ENCODE data around the gene IFNA17.

- TF ChIP-seq POLR2AphosphoS5 (IDR thresholded peaks at IDR 0.05; ENCODE audit: low read depth, low read length) (no peak), TAF1 (IDR thresholded peaks at IDR 0.05; ENCODE audit: borderline replicate concordance, insufficient read depth, low read length) (no peak), REST (IDR thresholded peaks at IDR 0.05; ENCODE audit: insufficient read depth in 1 of 2, low read depth in 2 of 2, low read length in 2 of 2) (no peak), SIN3A (IDR thresholded peaks at IDR 0.05; ENCODE audit: borderline replicate concordance, insufficient read depth, low read length) (no peak), FOXP2 (optimal IDR thresholded peaks at IDR 0.05; ENCODE audit: borderline replicate concordance, extremely low read depth, extremely low read length, insufficient read depth) (no peak)
Observed at GRCh38 chr9:21228122-21228521, at the start of gene IFNA17.

Data from PFSK-1 (cell line).